Endothelial cell of umbilical vein (primary cell): ENCODE data around the gene SRSF3. TPM values are rescaled to one million over a fixed set of nuclear protein-coding genes. Genes with fewer than 3 reads are reported as not detected.

Experiments used
- BruUV-seq: library from RNA; stranded (reverse); fragments of 400-500 nt; replicated peaks from 2 replicates; lab custom pipeline; 2021; lab: Mats Ljungman, UMichigan
- CTCF ChIA-PET: fragments of 300-600, 350-600 bp; sonication (Branson Sonifier 250); formaldehyde crosslinking; loops from one replicate; lab custom pipeline; 2021; ENCODE audit warnings: antibody characterized with exemption, inconsistent platforms; lab: Charles Lee
- POLR2A ChIA-PET: fragments of 300-600, 350-600 bp; sonication (Branson Sonifier 250); formaldehyde crosslinking; loops from one replicate; lab custom pipeline; 2021; ENCODE audit warnings: antibody characterized with exemption, inconsistent platforms; lab: Charles Lee
- DNase-seq: peaks from one replicate; pipeline ENCODE4 v3.0.0-alpha.2; 2011; ENCODE audit warnings: low read depth, low spot score
- FAIRE-seq: peaks from 2 replicates; lab custom pipeline; 2011; peaks lifted over from hg19 to GRCh38; lab: Jason Lieb, UNC
- H2AFZ ChIP-seq: 2 replicates; pipeline ENCODE4 v1.6.0; 2012; ENCODE audit warnings: low read depth, low read length, control low read depth, inconsistent platforms
- H3K27ac ChIP-seq: 2 replicates; pipeline ENCODE4 v1.5.1; 2011; ENCODE audit warnings: low read depth, mild to moderate bottlenecking, control low read depth, low read length, moderate library complexity; ENCODE audit not compliant: insufficient read depth
- H3K27me3 ChIP-seq, 2 experiments: 2 replicates each; pipeline versions ENCODE4 v1.6.0 to v1.6.1; 2011; ENCODE audit warnings: low read length in 2 of 2, mixed read lengths in 1 of 2; ENCODE audit not compliant: control insufficient read depth in 2 of 2, insufficient read depth in 2 of 2
- H3K36me3 ChIP-seq, 2 experiments: 2 replicates in 1 of 2; 3 replicates in 1 of 2; pipeline ENCODE4 v1.5.1; 2011; ENCODE audit warnings: low read length in 2 of 2, mild to moderate bottlenecking in 1 of 2, moderate library complexity in 1 of 2; ENCODE audit not compliant: control insufficient read depth in 2 of 2, insufficient read depth in 2 of 2; ENCODE audit errors: extremely low read depth in 1 of 2
- H3K4me1 ChIP-seq: 3 replicates; pipeline ENCODE4 v1.5.1; 2011; ENCODE audit warnings: mild to moderate bottlenecking, low read length; ENCODE audit not compliant: control insufficient read depth, insufficient read depth; ENCODE audit errors: extremely low read depth
- H3K4me2 ChIP-seq: 2 replicates; pipeline ENCODE4 v1.6.1; 2011; ENCODE audit warnings: low read length, control low read depth, mixed read lengths; ENCODE audit not compliant: insufficient read depth
- H3K4me3 ChIP-seq, 3 experiments: fragments of 200-600 bp in 1 of 3; sonication (generic), shearing (Covaris generic) in 1 of 3; replicated peaks in 1 of 3; 2 replicates each; pipeline ENCODE4 v1.5.1; 2011 to 2016; ENCODE audit warnings: control low read depth in 3 of 3, low read length in 3 of 3, mild to moderate bottlenecking in 2 of 3, inconsistent platforms in 1 of 3, low read depth in 1 of 3, moderate library complexity in 1 of 3; ENCODE audit not compliant: insufficient read depth in 1 of 3
- H3K79me2 ChIP-seq: 2 replicates; pipeline ENCODE4 v1.6.0; 2012; ENCODE audit warnings: low read length, inconsistent platforms; ENCODE audit not compliant: control insufficient read depth, insufficient read depth
- H3K9ac ChIP-seq: replicated peaks from 2 replicates; pipeline ENCODE3; 2011; ENCODE audit warnings: low read length, control low read depth; ENCODE audit not compliant: insufficient read depth; ENCODE audit errors: extremely low read depth
- H3K9me1 ChIP-seq: replicated peaks from 3 replicates; pipeline ENCODE4 v1.6.0; 2011; ENCODE audit warnings: mild to moderate bottlenecking, low read length; ENCODE audit not compliant: control insufficient read depth, insufficient read depth; ENCODE audit errors: extremely low read depth
- H3K9me3 ChIP-seq: replicated peaks from 2 replicates; pipeline ENCODE4 v1.5.1; 2012; ENCODE audit warnings: low read length, inconsistent platforms; ENCODE audit not compliant: control insufficient read depth, insufficient read depth
- H4K20me1 ChIP-seq: replicated peaks from 2 replicates; pipeline ENCODE3; 2011; ENCODE audit warnings: mild to moderate bottlenecking, low read length; ENCODE audit not compliant: control insufficient read depth, insufficient read depth; ENCODE audit errors: extremely low read depth
- EZH2 ChIP-seq: IDR thresholded peaks from 2 replicates; pipeline ENCODE4 v1.6.1; 2012; ENCODE audit warnings: borderline replicate concordance, low read depth, mild to moderate bottlenecking, moderate library complexity, low read length, inconsistent platforms; ENCODE audit not compliant: severe bottlenecking
- FOS ChIP-seq: IDR thresholded peaks from 2 replicates; pipeline ENCODE4 v1.6.1; 2011; ENCODE audit warnings: mild to moderate bottlenecking, low read length, moderate library complexity, borderline replicate concordance; ENCODE audit not compliant: insufficient read depth
- GATA2 ChIP-seq: IDR thresholded peaks from 2 replicates; pipeline ENCODE4 v1.7.0; 2011; ENCODE audit warnings: low read depth, mild to moderate bottlenecking, moderate library complexity, mixed read lengths, low read length; ENCODE audit not compliant: insufficient read length, insufficient read depth
- JUN ChIP-seq: IDR thresholded peaks from 2 replicates; pipeline ENCODE4 v1.6.1; 2011; ENCODE audit warnings: borderline replicate concordance, low read depth; ENCODE audit not compliant: insufficient read length, insufficient read depth
- POLR2AphosphoS5 ChIP-seq: IDR thresholded peaks from 2 replicates; pipeline ENCODE4 v1.6.1; 2012; ENCODE audit warnings: low read depth, mild to moderate bottlenecking, control low read depth, low read length, moderate library complexity; ENCODE audit not compliant: insufficient read depth
- dilution Hi-C: fragments of 300-500 bp; cut with MboI; formaldehyde crosslinking; loops from one replicate; pipeline ENCODE4 v1.15.0; 2019; ENCODE audit warnings: low sequenced_read_pairs; ENCODE audit not compliant: extremely low pct_ligation_motif_present
- intact Hi-C: fragments of 100-400 bp; cut with micrococcal nuclease; formaldehyde crosslinking; loops from one replicate; pipeline ENCODE4 v1.10.0; 2022
- polyA plus RNA-seq, 4 experiments: library from polyadenylated mRNA; depleted of rRNA in 3 of 4; stranded (reverse) in 3 of 4; unstranded in 1 of 4; fragments of >200 nt; gene quantifications; 2 replicates each; pipeline versions ENCODE4 v1.2.1 to v1.2.3, GENCODE V29; 2011 to 2012; ENCODE audit warnings: missing spikeins in 1 of 4
- total RNA-seq: library from RNA; stranded (reverse); gene quantifications from 2 replicates; pipeline ENCODE4 v1.2.3, GENCODE V29; 2021
- TF ChIP-seq, protein P1 (sequence below), 2 donors: IDR thresholded peaks; 1 replicate in 1 of 2; 2 replicates in 1 of 2; pipeline ENCODE4 v1.5.1; 2011; ENCODE audit warnings: low read length in 2 of 2, mild to moderate bottlenecking in 2 of 2, moderate library complexity in 2 of 2, control low read depth in 1 of 2, inconsistent platforms in 1 of 2, low read depth in 1 of 2; ENCODE audit not compliant: insufficient read depth in 1 of 2; ENCODE audit errors: extremely low read depth in 1 of 2
- TF ChIP-seq, protein P2 (sequence below): IDR thresholded peaks from 2 replicates; pipeline ENCODE4 v1.6.1; 2011; ENCODE audit not compliant: insufficient read depth, insufficient read length

The SRSF3 gene
- total and polyA plus RNA-seq, 2 donors (not counting 3 experiments of a cell fraction or from before 2014, with no cell fraction given), result 317 to 393 TPM

DNA sequence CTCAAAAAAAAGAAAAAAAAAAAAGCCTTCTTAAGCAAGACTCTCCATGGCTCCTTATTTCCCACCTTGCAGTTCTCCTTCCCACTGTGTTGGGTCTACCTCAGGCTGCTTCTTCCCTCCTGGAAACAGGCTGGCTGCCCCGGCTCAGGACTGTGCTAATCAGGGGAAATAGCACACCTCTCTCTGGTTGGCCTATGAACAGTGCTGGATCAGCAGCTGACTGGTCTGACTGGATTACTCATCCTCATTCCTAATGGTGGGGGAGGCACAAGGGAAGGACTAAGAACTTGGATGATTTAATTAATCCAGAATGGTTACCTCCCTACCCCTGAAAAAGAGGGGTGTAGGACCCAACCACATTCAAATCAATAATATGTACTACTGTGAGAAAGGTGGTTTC lies 3.9 kb upstream of the SRSF3 start:
- H3K27ac ChIP-seq, result no peak overlapping the region
- H3K27me3 ChIP-seq, result no peaks in the 10 kb centered on the region
- H3K9me1 ChIP-seq, result no peaks in the 10 kb centered on the region
- TF ChIP-seq FOS (peak; percentile 13), JUN (peak; percentile 2), EZH2 (no peak)
- dilution Hi-C loops, result no loop called here
- POLR2A ChIA-PET, result no interaction called here
- H4K20me1 ChIP-seq, result peaks cover 3% of the 10 kb centered on the region
- peaks cover 6% of the 10 kb centered on the region for H3K4me1 ChIP-seq
- peak; percentile 75 for FAIRE-seq
- BruUV-seq, result no TSS peak
- H3K9ac ChIP-seq, result no peak overlapping the region
- H3K79me2 ChIP-seq, result peaks cover 10% of the 10 kb centered on the region
- no peak for DNase-seq
- H3K9me3 ChIP-seq, result no peaks in the 10 kb centered on the region
- CTCF ChIA-PET, result no interaction called here
- no peak overlapping the region for H3K4me3 ChIP-seq
- no peaks in the 10 kb centered on the region for H3K36me3 ChIP-seq
- H3K4me2 ChIP-seq, result no peak overlapping the region
- H2AFZ ChIP-seq, result no peak overlapping the region
- intact Hi-C loops, result loop anchor here (5.0 kb wide), 1 partner anchor 148 kb away; the partner anchor contains the start of genes KCTD20 and PXT1

DNA sequence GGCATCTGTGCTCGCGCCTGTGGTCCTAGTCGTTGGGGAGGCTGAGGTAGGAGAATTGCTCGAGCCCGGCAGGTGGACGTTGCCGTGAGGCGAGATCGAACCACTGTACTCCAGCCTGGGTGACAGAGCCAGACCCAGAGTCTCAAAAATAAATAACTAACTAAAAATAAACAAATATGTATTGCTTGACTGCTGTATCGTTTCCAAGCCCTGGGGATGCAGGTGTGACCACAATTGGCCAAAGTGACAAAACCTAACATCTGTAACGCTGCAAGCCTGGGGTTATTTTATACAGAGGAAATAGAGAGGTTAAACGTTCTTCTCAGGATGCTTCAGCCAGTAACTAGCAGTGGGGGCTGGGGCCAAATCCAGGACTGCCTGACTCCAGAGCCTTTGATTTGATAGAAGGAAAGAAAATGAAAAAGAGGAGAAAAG lies 1.9 kb upstream of the SRSF3 start:
- intact Hi-C loops, result loop anchor here (5.0 kb wide), 1 partner anchor 150 kb away; the partner anchor contains the start of genes KCTD20 and PXT1

More for the DNA sequence above, 1.9 kb upstream of the SRSF3 start:
- Histone ChIP-seq H3K79me2 (peaks cover 30% of the 10 kb centered on the region), H3K9me3 (no peaks in the 10 kb centered on the region), H4K20me1 (peaks cover 11% of the 10 kb centered on the region), H3K4me3 (no peak overlapping the region), H3K4me1 (peaks cover 8% of the 10 kb centered on the region), H3K27ac (no peak overlapping the region), H3K27me3 (no peaks in the 10 kb centered on the region), H2AFZ (no peak overlapping the region), H3K36me3 (peaks cover 1 to 5% of the 10 kb centered on the region in 2 experiments), H3K4me2 (no peak overlapping the region), H3K9ac (no peak overlapping the region), H3K9me1 (no peaks in the 10 kb centered on the region)
- POLR2A ChIA-PET, result no interaction called here
- no TSS peak for BruUV-seq
- TF ChIP-seq EZH2, result no peak
- TF ChIP-seq, protein P1, sequence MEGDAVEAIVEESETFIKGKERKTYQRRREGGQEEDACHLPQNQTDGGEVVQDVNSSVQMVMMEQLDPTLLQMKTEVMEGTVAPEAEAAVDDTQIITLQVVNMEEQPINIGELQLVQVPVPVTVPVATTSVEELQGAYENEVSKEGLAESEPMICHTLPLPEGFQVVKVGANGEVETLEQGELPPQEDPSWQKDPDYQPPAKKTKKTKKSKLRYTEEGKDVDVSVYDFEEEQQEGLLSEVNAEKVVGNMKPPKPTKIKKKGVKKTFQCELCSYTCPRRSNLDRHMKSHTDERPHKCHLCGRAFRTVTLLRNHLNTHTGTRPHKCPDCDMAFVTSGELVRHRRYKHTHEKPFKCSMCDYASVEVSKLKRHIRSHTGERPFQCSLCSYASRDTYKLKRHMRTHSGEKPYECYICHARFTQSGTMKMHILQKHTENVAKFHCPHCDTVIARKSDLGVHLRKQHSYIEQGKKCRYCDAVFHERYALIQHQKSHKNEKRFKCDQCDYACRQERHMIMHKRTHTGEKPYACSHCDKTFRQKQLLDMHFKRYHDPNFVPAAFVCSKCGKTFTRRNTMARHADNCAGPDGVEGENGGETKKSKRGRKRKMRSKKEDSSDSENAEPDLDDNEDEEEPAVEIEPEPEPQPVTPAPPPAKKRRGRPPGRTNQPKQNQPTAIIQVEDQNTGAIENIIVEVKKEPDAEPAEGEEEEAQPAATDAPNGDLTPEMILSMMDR (IDR thresholded peaks at IDR 0.05; ENCODE audit: extremely low read depth in 1 of 2, insufficient read depth in 1 of 2, low read depth in 1 of 2, low read length in 2 of 2), result no peak
- TF ChIP-seq GATA2, result no peak
- TF ChIP-seq, protein P2, sequence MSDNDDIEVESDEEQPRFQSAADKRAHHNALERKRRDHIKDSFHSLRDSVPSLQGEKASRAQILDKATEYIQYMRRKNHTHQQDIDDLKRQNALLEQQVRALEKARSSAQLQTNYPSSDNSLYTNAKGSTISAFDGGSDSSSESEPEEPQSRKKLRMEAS, result no peak
- TF ChIP-seq FOS, result no peak
- no peak for TF ChIP-seq POLR2AphosphoS5
- FAIRE-seq (no peak), DNase-seq (no peak)
- CTCF ChIA-PET, result no interaction called here
- dilution Hi-C loops, result no loop called here
